Activated CD4-positive, alpha-beta T cell treated with anti-CD3 and anti-CD28 coated beads for 4 hours (primary cell): ENCODE measurements around the gene CLN5.
"Not testable (repeated sequence)": the region's sequence is repeated elsewhere in the genome, so short reads cannot be mapped to it uniquely, and the experiment has no call there.

ENCODE experiments used
- DNase-seq, 2 donors: peaks; one replicate each; pipeline ENCODE4 v3.0.0-alpha.2; 2020

Gene CLN5

GRCh38 chr13:76976490-76976889 lies 15.4 kb upstream of the CLN5 start:
- DNase-seq = no peak

- DNase-seq = no peak
These were observed 15.0 kb upstream of the CLN5 start for GRCh38 chr13:76976929-76977328.

- DNase-seq = peak; percentile 79 to 87
These were observed 11.7 kb upstream of the CLN5 start for GRCh38 chr13:76980075-76980718.

- no peak for DNase-seq
These were observed 9.8 kb upstream of the CLN5 start for GRCh38 chr13:76982061-76982460.

GRCh38 chr13:76983676-76984075 lies 8.2 kb upstream of the CLN5 start:
- DNase-seq = no peak

GRCh38 chr13:76991432-76991795 lies 467 bp upstream of the CLN5 start:
- DNase-seq = peak; percentile 58 to 64

GRCh38 chr13:76992548-76993001 lies 694 bp downstream of the CLN5 start:
- DNase-seq = peak in 1 of 2 donors; percentile 4

GRCh38 chr13:76993021-76993420 lies 1.1 kb downstream of the CLN5 start:
- no peak for DNase-seq

GRCh38 chr13:76993473-76993872 lies 1.6 kb downstream of the CLN5 start:
- DNase-seq = no peak

- no peak for DNase-seq
These were observed 2.4 kb downstream of the CLN5 start for GRCh38 chr13:76994281-76994680.

- DNase-seq = no peak
These were observed 8.6 kb downstream of the CLN5 start for GRCh38 chr13:77000475-77000874.

- no peak for DNase-seq
These were observed 9.7 kb downstream of the CLN5 start for GRCh38 chr13:77001540-77001939.

- no peak for DNase-seq
These were observed 10.2 kb downstream of the CLN5 start for GRCh38 chr13:77001963-77002587.

GRCh38 chr13:77002590-77003190 lies 10.8 kb downstream of the CLN5 start:
- no peak for DNase-seq

- DNase-seq = not testable (repeated sequence)
These were observed 16.5 kb downstream of the CLN5 start for GRCh38 chr13:77008337-77008736.

- DNase-seq = no peak
These were observed 17.1 kb downstream of the CLN5 start for GRCh38 chr13:77009011-77009410.

- not testable (repeated sequence) for DNase-seq
These were observed 17.8 kb downstream of the CLN5 start for GRCh38 chr13:77009719-77010118.

GRCh38 chr13:77013853-77014542 lies 22.1 kb downstream of the CLN5 start:
- no peak for DNase-seq

- no peak for DNase-seq
These were observed 23.2 kb downstream of the CLN5 start for GRCh38 chr13:77014906-77015685.

- no peak for DNase-seq
These were observed 24.5 kb downstream of the CLN5 start for GRCh38 chr13:77016251-77016812.

GRCh38 chr13:77016888-77017623 lies 25.2 kb downstream of the CLN5 start:
- DNase-seq = no peak

- no peak for DNase-seq
These were observed 27.9 kb downstream of the CLN5 start for GRCh38 chr13:77019756-77020155.
